Stimulated activated CD8-positive, alpha-beta memory T cell treated with anti-CD3 and anti-CD28 coated beads, Interleukin-12 subunit alpha, Interleukin-12 subunit beta, amount 100 ng/mL, for 4 hours (primary cell): Measurements from ENCODE around the gene NTSR1.

Experiments
- DNase-seq: peaks from one replicate; pipeline ENCODE4 v3.0.0-alpha.2; 2020; ENCODE audit warnings: low read depth

The NTSR1 gene

GRCh38 chr20:62755817-62756724 lies 47.4 kb downstream of the NTSR1 start:
- no peak for DNase-seq

DNA sequence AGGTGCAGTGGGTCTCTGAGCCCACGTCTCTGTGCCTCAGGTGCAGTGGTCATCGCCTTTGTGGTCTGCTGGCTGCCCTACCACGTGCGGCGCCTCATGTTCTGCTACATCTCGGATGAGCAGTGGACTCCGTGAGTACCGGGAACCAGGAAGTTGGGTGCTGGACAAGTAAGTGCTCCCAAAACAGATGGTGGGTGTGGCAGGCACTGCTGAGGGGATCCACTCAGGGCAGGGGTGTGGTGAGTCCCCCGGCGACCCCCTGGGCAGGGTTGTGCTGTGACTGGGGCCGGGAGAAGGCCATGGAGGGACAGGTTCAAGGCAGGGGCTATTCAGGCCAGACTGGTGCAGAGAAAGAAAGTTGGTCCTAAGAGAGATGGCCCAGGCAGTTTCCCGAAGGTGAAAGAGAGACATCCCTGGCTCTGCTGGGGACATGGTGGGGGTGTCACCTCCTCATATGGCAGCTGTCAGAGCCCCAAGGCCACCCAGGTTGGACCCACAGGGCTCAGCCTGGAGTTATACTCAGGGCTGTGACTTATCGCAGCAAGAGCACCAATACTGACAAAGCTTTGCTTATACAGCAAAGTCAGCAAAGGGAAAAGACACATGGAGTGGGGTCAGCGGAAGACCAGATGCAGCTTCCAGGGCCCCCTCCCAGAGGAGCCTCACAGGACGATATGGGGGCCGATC lies 49.7 kb downstream of the NTSR1 start:
- DNase-seq, result no peak

DNA sequence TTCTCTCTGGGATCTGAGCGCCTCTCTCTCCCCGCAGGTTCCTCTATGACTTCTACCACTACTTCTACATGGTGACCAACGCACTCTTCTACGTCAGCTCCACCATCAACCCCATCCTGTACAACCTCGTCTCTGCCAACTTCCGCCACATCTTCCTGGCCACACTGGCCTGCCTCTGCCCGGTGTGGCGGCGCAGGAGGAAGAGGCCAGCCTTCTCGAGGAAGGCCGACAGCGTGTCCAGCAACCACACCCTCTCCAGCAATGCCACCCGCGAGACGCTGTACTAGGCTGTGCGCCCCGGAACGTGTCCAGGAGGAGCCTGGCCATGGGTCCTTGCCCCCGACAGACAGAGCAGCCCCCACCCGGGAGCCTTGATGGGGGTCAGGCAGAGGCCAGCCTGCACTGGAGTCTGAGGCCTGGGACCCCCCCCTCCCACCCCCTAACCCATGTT lies 51.4 kb downstream of the NTSR1 start:
- DNase-seq, result no peak

GRCh38 chr20:62760471-62760855 lies 51.8 kb downstream of the NTSR1 start:
- no peak for DNase-seq

- DNase-seq, result no peak
Observed at GRCh38 chr20:62760856-62761758, 52.5 kb downstream of the NTSR1 start.

DNA sequence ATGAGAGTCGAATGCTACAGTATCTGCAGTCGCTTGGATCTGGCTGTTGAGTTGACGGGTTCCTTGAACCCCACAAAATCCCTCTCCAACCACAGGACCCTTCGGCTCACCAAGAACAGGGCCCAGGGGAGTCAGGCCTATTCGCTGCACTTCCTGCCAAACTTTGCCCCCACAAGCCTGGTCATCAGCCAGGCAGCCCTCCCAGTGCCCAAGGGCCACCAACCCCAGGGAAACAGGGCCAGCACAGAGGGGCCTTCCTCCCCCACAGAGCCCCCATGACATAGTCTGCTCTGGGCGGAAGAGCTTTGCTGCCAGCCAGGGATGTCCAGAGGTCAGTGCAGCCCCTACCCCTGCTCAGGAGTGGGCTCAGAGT lies 53.1 kb downstream of the NTSR1 start:
- no peak for DNase-seq

DNA sequence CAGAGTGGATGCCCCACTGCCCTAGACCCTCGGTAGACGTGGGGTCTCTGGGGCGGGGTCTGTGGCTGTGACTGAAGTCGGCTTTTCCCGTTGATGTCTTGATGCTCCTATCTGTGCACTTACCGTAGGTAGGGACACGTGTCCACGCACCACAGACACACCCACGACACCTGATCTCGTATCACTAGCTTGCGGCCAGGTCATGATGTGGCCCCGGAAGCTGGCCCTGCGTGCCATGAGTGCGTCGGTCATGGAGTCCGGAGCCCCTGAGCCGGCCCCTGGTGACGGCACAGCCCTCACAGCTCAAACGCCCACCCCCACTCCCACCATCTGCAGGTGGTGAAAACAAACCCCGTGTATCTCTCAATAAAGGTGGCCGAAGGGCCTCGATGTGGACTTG lies 53.7 kb downstream of the NTSR1 start:
- no peak for DNase-seq

DNA sequence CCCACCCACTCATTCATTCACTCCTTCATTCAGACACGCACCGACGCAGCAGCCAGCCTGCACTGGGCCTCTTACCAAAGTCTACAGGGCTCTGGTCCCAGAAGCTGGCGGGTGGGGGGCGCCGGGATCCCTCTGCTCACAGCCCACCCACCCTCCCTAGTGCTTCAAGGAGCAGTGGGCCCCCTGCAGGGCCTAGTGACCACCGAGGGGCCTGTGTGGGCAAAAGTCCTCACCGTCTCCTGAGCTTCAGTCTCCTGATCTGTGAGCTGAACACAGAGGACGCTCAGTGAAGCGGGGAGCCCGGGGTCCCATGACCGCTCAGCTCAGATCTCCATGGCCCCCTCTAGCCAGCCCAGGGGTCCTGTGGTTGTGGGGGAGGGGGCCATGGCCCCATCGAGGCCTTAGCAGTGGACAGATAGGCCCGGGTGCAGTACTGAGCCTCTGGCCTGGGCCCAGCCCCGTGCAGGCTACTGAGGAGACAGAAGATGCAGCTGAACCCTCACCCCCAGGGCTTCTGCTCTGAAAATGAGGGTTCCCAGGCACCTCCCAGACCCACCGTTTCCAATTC lies 54.2 kb downstream of the NTSR1 start:
- DNase-seq, result no peak

- DNase-seq, result no peak
Observed at GRCh38 chr20:62763404-62763803, 54.8 kb downstream of the NTSR1 start.

GRCh38 chr20:62764156-62764935 lies 55.7 kb downstream of the NTSR1 start:
- DNase-seq, result no peak

GRCh38 chr20:62765021-62765420 lies 56.4 kb downstream of the NTSR1 start:
- no peak for DNase-seq

- DNase-seq, result no peak
Observed at GRCh38 chr20:62765432-62766070, 56.9 kb downstream of the NTSR1 start.

- no peak for DNase-seq
Observed at GRCh38 chr20:62766071-62766450, 57.4 kb downstream of the NTSR1 start.

GRCh38 chr20:62766716-62767115 lies 58.1 kb downstream of the NTSR1 start:
- DNase-seq, result no peak

DNA sequence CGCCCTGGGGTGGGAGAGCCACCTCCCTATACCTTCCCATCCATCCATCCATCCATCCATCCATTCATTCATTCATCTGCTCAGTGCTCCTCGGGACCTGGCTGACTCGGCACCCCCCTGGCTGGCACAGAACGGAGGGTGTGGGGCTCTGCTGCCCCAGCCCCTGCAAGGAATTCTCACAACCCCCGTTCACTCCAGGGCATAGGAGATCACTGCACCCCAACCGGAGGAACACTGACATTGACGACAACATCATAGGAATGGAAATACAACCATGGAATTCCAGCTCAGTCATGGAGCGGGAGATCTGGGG lies 59.6 kb downstream of the NTSR1 start:
- DNase-seq, result no peak

DNA sequence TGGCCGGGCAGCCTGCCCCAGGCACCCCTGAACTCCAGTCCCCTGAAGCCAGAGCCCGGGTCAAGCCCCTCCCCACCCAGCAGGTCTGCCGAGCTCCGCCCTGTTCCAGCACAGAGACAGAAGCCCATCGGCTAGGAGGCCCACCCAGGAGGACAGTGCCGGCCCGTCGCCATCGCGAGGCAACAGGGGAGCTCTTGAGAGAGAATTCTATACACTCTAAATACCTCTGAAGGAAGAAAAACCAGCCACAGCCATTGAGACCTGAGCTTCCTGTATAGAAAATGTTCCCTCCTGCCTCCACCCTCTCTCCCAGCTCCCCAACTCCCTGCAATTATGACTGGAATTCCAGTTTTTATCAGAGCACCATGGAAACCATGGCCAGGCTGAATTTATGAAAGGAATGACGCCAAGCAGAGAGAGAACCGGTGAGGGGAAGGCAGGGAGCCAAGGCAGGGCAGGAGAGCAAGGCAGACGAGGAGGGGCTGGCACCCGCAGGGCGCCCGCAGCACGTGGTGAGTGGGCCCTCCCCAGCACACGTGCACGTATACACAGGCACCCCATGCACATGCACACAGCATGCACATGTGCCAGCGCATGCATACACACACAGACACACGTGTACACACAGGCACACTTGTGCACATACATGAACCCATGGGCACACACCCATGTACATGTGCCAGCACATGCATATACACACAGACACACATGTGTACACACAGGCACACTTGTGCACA lies 60.1 kb downstream of the NTSR1 start:
- DNase-seq, result no peak

DNA sequence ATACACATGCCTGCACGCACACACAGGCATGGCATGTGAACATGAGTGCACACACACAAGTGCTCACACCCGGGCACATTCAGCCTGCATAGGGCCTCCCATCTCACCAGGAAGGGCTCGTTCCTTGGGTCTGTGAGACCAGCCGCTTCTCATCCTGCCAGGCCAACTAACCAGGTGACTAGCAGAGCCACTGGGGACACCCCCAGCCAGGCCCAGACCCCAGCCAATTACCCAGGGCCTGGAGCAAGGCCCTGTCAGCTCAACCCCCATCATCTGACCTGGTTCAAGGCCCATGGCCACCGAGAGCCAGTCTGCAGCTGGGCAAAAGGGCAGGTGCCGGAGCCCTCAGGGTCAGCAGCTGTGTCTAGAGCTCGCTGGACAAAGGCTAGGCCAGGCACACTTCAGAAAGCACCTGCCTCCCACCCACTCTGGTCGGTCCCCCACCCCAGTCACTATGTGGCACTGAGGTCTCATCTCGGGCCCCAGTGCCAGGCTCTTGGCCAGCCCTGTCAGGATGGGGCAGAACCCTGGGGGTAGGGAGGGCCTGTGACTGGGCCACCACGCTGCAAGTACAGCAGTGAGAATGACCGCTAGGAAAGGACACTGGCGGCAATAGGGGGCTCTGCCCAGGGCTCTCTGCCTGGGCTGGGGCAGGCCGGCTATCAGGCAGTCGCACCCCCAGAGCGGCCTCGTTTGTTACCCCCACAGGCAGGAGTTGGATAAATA lies 60.9 kb downstream of the NTSR1 start:
- DNase-seq, result no peak

DNA sequence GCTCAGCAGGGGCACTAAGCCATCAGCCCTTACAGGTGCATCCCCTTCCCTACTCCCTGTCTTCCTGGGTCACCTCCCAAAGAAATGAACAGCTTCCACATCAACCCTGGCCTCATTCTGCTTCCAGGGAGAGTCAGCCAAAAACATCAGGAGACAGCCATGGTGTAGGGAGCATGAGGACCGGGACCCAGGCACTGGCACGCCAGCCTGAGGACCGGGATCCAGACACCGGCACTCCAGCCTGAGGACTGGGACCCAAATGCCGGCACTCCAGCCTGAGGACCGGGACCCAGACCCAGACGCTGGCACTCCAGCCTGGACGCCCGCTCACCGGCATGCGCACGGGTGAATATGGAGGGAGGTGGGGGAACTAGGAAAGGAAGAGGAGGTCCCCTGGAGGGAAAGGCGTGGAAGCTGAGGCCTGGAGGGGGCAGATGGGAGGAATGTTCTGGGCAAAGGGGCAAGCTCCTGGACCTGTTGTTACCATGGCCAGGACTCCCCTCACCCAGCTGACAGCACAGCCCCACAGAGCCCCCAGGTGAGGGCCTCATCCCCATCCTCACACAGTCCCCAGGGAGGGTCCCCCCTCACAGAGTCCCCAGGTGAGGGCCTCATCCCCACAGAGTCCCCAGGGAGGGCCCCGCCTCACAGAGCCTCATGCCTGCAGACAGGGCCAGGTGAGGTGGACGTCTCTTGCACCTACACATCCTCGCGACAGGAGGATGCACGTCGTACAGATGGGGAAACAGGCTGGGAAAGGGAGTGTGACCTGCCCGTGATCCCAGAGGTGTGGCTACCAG lies 61.7 kb downstream of the NTSR1 start:
- DNase-seq, result no peak

DNA sequence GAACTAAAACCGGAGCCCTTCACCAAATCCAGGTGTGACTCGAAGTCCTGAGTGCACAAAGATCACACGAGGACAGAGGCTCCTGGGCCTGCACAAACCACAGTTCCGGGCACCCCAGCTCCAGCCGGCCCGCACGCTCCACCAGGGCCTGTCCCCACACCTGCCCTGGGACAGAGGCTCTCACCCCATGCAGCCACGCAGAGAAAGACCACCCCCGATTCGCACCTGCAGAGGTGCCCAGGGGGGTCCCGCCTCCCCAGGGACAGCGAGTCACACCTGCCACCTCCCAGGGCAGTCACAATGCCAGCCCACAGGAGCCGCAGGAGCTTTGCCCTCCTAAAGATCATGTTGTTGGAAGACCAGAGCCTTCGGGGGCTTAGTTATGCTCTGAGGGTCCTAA lies 62.3 kb downstream of the NTSR1 start:
- DNase-seq, result no peak
